GM18867 (cell line): ENCODE results near the gene POLE.

Experiments
- ATAC-seq: cut with Tn5 transposase; IDR thresholded peaks from one replicate; pipeline ENCODE4 v1.9.1; 2021; ENCODE audit warnings: mild to moderate bottlenecking, moderate library complexity; ENCODE audit not compliant: unreplicated experiment

Gene POLE

GRCh38 chr12:132658149-132658894, 28.8 kb downstream of the POLE start:
- no peak for ATAC-seq

GRCh38 chr12:132657004-132657727, 30.0 kb downstream of the POLE start:
- no peak for ATAC-seq

- ATAC-seq, result no peak
Measured at GRCh38 chr12:132653567-132654290, 33.4 kb downstream of the POLE start.

- ATAC-seq, result no peak
Measured at GRCh38 chr12:132651444-132652100, 35.6 kb downstream of the POLE start.

- ATAC-seq, result no peak
Measured at GRCh38 chr12:132649226-132649945, 37.8 kb downstream of the POLE start.

GRCh38 chr12:132648616-132649225, 38.4 kb downstream of the POLE start:
- no peak for ATAC-seq

GRCh38 chr12:132647858-132648257, 39.3 kb downstream of the POLE start:
- no peak for ATAC-seq

- no peak for ATAC-seq
Measured at GRCh38 chr12:132646850-132647249, 40.3 kb downstream of the POLE start.

- ATAC-seq, result no peak
Measured at GRCh38 chr12:132642846-132643835, 44.0 kb downstream of the POLE start.

GRCh38 chr12:132641811-132642650, 45.1 kb downstream of the POLE start:
- no peak for ATAC-seq

- ATAC-seq, result no peak
Measured at GRCh38 chr12:132640936-132641335, 46.2 kb downstream of the POLE start.

GRCh38 chr12:132639956-132640520, 47.1 kb downstream of the POLE start:
- ATAC-seq, result no peak

GRCh38 chr12:132638541-132639408, 48.4 kb downstream of the POLE start:
- no peak for ATAC-seq

- no peak for ATAC-seq
Measured at GRCh38 chr12:132637811-132638210, 49.3 kb downstream of the POLE start.

- ATAC-seq, result no peak
Measured at GRCh38 chr12:132635076-132635955, 51.8 kb downstream of the POLE start.
